Measurements from ENCODE around the gene UBE2S.
"Not testable (repeated sequence)": the region's sequence is repeated elsewhere in the genome, so short reads cannot be mapped to it uniquely, and the experiment has no call there.

Gene UBE2S

DNA sequence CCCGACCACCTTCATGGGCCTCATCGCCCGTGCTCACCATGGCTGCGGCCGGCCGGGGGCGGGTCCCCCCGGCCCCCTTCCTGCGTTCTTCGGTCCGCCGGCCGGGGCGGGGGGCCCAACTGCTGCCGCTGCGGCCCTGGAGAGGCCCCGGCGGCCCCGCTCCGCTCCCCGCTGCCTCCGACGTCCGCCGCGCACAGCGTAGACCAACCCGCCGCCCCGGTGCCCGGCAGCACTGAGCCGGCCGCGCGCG is at the start of gene UBE2S:
TSS of gene UBE2S (minus strand) at position 239 of the 250 bp plus-strand sequence. CDS start at position 40, 199 bp downstream.
- not testable (repeated sequence) for DNase-seq (ENCODE audit: low read depth)

DNA sequence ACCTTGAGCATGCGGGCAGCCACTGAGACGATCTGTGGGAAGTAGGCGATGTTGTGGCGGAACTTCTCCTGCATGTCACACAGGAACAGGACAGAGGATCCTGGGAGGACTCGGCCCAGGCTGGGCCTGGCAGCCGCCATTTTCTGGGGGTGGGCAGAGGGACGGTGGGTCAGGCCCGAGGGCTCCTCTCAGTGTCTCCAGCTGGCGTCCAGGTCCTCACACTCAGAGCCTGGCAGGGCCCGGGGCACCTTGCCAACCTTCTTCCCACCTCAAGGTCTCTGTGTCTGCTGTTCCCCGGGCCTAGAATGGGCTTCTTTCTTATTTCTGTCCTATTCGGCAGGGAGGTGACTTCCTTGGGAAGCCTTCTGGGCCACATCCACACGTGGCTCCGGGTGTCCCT is 48.8 kb upstream of the UBE2S start:
- DNase-seq (ENCODE audit: low read depth): no peak

DNA sequence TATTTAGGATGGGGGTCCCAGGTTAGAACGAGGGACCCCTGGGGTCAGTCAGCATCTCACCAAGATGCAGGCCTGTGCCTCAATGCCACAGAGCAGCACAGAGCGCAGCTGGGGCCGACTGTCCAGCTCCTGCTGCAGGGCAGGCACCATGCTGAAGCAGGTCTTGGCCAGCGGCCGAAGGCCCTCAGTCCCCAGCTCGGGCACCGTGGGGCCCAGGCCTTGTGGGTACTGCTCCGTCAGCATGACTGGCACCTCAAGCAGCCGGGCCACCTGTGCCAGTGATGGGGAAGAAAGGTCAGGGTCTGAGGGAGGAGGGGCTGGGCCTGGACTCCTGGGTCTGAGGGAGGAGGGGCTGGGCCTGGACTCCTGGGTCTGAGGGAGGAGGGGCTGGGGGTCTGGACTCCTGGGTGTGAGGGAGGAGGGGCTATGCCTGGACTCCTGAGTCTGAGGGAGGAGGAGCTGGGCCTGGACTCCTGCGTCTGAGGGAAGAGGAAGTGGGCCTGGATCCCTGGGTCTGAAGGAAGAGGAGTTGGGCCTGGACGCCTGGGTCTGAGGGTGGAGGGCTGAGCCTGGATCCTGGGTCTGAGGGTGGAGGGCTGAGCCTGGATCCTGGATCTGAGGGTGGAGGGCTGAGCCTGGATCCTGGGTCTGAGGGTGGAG is 48.1 kb upstream of the UBE2S start:
- no peak for DNase-seq (ENCODE audit: low read depth)

DNA sequence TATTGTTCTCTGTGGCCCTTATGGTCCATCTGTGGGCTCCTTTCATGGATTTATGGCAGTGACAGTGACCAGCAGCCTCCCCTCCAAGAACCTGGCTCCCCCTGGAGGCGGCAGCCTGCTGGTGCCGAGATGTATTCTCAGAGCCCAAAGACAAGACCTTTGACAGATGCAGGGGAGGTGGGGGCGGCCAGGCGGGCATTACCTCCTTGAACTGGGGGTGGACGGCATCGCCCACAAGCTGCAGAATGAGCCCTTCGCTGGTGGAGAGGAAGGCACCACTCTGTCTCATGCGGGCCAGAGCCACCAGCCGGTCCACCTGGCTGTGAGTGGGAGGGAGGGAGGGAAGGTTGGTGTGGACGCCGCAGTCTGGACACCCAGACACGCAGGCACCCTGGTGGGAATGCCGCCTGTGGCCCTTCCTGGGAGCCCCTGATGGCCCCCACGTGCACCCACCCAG is 47.2 kb upstream of the UBE2S start:
- DNase-seq (ENCODE audit: low read depth): no peak

DNA sequence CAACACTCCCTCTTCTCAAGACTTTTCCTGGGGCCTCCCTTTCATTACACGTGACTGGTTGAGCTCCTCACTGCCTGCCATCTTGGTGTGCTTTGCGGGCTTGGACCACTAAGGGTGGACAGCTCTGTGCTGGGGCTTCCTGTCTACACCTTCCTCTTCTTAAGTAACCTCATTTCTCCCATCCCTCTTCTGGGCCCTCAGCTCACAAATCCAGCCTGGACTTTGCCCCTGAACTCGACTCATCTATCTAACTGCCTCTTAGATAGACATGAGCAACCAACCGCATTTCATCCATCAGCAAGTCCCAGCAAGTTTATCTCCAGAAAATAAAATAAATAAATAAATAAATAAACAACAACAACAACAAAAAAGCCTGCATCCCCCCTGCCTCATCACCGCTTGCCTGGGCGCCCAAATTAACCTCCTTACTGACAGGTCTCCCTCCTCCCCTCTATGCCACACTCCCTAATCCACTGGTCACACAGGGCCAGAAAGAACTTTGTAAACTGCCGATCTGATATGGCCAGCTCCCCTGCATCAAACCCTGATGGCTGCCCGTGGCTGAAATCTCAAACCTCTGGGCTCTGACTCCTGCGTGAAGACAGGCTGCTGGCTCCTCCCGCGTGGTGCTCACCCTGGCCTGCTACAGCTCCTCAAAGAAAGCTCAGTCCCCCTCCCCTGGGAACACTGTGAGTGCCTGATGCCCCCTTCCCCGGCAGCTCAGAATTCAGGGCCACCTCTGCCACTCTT is 46.1 kb upstream of the UBE2S start:
- no peak for DNase-seq (ENCODE audit: low read depth)

DNA sequence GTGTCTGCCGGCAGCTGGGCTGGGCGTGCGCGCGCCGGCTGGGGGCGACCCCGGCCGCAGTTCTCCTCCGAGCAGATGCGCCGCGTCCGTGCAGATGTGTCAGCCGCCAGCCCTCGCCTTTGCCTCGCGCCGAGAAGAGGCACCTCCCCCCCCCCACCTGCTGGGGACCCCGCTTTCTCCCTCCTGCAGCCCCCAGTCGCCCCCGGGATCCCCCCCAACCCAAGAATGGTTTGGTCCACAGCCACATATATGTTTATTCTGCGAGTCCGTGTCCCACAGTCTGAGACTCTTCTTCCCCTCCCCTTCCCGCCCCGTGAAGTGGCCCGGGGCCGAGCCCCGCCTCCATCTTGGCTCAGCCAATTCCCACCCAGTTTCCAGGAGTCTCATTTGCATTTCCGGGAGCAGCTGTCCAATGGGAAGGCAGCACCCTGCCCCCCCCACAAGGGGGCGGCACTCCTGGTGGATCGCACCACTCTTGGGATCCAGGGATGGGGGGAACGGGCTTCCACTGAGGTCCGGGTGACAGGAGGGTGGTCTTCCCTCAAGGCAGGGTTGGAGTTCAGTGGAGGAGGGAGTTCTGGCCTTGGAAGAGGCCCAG is 45.3 kb upstream of the UBE2S start:
- DNase-seq (ENCODE audit: low read depth): no peak

DNA sequence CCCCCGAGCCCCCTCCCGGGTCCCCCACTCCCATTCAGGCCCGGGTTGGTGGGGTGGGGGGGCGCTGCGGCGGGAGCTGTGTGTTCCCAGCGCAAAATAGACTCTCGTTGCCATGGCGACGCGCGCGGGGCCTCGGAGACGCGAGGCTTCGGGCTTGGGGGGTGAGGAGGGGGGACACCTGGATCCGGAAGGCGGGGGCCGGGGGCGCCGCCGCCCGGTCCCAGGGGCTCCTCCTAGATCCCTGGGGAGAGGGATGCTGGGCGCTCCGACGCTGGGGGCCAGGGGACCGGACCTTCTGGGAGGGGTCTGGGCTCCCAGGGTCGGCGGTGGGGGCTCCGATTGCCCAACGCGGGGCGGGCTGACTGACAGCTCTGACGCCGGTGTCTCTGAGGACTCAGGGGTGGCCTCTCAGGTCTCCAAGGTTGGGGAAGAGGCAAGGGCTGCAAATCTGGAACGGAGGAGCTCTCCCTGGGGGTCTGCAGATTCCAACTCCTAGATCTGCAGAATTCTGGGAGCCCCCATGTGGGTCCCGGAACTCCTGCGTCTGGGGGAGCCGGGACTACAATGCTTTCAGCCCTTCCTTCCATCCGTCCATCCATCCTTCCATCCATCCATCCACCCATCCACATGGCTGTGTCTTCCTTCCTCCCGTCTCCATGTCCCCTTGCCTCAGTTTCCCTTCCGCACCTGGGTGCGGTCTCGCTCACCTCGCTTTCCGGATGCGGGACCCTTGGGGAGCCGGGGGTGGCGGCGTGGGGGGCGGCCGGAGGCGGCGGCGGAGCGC is 44.6 kb upstream of the UBE2S start:
- DNase-seq (ENCODE audit: low read depth): no peak

DNA sequence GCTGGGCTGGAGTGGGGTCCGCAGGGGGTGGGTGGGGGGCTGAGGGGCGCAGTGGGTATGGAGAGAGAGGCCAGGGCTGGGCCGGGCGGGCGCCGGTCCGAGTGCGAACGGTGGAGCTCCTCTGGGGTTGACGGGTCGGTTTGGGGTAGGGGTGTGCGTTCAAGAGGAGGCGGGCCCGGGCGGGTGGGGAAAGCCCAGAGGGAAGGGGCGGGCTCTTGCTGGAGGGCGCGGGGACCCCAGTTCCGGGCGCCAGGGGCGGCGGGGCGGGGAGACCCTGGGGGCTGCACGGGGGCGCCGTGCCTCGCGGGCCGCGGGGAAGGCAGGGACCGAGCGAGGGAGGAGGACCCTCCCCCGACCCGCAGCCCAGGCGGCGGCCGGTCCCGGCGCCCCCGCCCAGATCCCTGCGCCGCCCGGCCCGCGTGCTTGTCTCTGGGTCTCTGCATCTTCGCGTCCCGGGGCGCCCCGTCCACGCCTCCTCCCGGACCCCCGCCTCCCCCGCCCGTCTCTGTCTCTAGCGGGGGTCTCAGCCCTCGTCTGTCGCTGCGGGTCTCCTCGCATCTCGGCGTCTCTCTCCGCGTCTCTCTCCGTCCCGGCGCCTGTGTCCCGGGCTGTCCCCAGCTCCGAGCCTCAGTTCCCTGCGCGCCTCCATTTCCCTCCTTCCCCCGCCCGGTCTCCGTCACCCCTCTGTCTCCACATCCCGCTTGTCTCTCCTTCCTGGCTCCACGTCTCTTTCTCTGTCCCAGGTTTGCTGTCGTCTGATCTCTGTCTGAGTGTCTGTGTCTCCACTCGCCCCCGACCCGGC is 43.8 kb upstream of the UBE2S start:
- DNase-seq (ENCODE audit: low read depth): no peak

DNA sequence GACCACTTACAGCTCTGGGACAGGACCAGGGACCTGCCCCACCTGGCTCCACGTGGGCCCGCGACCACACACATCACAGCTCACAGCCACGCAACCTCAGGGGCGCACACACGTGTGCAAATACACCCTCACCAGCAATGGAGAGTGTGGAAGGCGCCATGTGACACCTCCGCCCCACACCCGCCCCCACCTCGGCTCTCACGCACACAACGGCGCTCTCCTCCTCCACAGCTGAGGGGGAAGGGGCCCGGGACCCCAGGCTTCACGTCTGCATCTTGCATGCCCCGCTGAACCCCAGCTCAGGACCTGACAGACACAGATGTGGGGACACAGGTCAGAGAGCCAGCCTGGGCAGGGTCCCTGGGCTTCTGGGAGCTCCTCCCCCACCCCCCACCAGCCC is 41.9 kb upstream of the UBE2S start:
- DNase-seq (ENCODE audit: low read depth): no peak

DNA sequence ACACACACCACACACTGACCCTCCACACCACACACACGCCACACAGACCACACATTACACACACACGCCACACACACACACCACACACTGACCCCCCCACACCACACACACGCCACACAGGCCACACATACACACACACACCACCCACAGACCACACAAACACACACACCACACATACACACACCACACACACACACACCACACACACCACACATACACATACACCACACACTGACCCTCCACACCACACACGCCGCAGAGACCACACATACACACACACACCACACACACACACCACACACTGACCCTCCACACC is 40.5 kb upstream of the UBE2S start:
- not testable (repeated sequence) for DNase-seq (ENCODE audit: low read depth)

DNA sequence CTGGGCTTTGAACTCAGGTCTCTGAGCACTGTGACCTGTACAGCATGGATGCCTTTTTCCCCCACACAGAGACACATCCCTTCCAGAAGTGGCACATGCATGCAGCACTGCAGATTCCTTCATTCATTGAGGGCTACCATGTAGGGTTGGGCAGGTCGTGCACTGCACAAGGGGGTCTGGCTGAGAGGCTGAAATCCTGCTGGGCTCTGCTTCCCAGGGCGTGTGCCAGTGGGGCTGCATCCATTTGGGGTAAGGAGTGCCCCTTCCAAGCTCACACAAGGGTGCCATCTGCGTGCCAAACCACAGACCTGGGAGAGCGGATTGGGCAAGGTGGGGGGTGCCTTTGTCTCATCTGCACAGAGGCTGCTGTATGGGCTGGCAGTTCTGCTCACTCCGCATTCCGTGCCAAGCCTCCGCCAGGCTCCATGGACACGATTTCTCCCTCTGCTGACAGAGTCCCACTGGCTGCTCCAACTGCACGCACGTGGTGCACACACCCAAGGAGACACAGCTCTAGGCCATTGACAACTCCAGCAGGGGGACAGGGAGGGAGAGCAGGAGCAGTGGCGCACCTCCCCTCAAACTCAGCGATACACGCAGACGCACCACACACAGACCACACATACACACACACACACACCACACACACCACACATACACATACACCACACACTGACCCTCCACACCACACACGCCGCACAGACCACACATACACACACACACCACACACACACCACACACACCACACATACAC is 40.0 kb upstream of the UBE2S start:
- no peak for DNase-seq (ENCODE audit: low read depth)

DNA sequence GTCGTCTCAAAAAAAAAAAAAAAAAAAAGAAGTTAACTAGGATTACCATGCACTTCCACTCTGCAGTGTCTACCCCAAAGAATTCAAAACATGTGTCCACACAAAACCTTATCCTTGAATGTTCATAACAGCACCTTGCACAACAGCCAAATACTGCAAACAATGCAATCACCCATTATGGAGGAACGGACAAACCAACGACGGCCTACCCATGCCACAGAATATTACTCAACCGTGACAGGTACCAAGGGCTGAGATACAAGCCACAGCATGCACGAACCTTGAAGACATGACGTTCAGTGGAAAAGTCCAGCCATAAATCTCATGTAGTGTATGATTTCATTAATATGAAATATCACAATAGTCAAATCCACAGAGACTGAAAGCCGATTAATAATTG is 38.5 kb upstream of the UBE2S start:
- DNase-seq (ENCODE audit: low read depth): no peak

DNA sequence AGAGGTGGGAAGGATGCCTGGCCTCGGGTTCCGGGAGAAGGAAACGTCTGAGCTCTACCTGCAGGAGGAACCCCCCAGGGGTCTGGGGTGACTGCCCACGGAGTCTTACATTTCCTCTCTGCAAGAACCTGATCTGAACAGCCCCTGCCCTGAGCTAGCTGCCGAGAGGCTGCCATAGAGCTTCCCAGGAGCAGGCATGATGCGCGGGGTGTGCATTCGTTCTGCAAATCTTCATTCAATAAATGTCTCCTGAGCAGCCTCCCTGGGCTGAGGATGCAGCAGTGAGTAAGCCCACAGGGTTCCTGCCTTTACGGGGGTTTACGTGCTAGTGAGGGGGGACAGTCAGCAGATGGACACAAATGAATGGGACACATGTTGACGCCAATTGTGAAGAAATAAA is 37.1 kb upstream of the UBE2S start:
- DNase-seq (ENCODE audit: low read depth): no peak

DNA sequence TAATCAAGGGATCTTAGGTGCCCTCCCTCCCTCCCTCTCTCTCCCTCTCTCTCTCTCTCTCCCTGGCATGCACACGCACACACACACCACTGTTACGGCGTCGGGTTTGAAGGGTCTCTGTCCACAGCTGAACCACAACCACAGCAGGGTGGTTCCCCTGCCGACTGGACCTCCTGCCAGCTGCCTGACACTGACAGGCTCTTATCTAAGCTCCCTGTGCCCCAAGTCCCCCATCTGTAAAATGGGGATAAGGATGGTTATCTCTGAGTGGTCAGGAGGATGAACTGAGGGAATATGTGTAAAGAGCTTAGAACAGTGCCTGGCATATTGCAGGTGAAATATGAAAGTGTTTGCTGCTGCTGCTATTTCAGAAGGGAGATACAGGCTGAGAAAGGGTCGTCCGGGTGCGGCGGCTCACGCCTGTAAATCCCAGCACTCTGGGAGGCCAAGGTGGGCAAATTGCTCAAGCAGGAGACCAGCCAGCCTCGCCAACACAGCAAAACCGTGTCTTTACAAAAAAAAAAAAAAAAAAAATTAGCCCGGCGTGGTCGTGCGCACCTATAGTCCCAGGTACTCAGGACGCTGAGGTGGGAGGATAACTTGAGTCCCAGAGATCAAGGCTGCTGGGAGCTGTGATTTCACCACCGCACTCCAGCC is 36.4 kb upstream of the UBE2S start:
- DNase-seq (ENCODE audit: low read depth): no peak

DNA sequence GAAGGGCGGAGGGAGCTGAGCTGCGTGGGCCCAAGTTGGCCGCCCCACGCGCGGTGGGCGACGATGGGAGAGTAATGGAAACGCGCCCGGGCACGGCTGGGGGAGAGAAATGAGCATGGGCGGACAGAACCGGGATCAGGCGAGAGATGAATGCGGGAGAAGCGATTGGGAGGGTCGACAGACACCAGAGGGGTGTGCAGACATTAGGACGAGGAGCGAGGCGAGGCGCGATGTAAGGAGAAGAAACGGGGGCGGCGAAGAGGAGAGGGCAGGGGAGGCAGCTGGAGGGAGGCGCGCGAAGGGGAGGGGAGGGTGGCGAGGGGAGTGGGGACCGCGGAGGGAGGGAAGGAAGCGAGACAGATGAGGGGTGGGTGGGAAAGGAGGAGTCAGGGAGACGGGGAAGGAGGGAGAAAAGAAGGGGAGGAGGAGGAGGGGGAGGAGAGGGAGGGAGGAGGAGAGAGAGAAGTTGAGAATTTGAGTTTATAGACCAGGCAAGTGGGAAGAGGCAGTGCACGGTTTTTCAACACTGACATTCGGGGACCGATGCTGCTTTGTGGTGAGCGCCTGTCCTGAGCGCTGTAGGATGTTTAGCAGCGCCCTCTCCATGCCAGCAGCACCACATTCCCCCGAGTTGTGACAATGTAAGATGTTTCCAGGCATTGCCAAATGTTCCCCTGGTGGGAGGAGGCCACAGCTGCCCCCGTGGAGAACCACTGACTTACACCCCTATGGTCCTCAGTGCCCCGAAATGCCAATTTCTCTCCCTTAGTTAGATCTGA is 35.6 kb upstream of the UBE2S start, which contains the start of gene SHISA7:
TSS of gene SHISA7 (minus strand) at position 256 of the 779 bp plus-strand sequence. CDS start 437 bp downstream, outside the sequence.
- DNase-seq (ENCODE audit: low read depth): no peak

DNA sequence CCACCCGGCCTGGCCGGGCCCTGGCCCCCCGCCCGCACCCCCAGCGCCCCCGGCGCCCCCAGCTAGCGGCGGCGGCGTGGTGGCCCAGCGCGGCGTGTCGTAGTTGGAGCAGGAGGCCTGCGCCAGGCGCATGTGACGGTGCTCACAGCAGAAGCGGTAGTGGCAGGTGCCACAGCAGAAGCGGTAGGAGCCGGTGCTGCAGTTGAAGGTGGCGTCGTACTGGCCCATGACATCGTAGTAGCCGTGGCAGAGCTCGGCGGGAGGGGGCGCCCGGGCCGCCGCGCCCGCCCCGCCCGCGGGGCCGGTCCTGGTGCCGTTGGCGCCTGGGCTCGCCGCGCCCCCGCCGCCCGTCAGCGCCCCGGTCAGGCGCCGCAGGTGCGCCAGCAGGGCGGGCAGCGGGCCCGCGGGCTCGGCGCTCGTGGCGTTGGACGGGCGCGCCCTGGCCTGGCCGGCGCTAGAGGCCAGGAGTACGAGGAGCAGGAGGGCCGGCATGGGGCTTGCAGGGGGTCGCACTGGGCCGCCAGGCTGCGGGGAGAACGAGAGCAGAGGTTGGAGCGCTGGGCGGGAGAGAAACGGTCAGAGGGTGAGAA is 34.9 kb upstream of the UBE2S start:
- DNase-seq (ENCODE audit: low read depth): no peak

DNA sequence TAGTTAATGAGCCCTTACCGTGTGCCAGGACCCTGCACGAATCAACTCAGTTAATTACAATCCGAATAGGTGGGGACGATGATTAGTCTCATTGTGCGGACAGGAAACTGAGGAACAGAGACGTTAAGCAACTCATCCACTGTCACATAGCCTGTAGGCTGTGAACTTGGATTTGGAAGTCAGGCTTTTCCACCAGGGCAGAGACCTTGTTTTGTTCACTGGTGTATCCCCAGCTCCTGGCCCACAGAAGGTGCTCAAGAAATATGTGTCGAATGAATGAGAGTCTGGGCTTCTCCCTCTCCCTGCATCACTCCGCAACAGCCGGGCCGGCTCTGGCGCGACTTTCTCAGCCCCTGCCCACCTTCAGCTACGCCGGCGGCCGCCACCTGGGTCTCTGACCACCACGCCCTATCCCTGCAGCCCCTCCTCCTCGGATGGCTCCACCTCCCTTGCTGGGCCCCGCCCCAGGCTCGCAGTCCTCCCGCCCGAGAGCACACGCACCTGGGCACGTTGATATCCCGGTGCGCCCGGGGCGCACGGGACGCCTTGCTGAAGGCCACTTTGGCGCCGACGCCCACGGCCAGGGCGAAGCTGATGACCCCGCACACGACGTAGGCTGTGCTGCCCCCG is 34.2 kb upstream of the UBE2S start:
- DNase-seq (ENCODE audit: low read depth): no peak

DNA sequence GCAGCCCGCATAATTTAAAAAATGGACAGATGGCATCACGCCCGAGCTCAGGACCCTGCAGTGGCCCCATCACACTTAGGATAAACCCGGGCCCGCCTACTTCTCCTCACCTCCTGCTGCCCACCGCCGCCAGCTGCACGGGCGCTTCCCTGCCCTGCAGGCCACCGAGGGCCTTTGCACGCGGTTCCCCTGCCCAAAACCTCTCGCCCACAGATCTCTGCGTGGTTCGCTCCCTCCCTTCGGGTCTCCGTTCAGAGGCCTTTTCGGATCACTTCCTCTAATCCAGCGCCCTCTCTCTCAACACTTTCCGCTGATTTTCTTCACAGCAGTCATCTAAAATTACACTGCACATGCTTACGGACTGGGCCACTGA is 33.7 kb upstream of the UBE2S start:
- no peak for DNase-seq (ENCODE audit: low read depth)
